ENCODE results near the gene MTUS2. TPM values are rescaled to one million over a fixed set of nuclear protein-coding genes. Genes with fewer than 3 reads are reported as not detected.

MTUS2 gene
- total and polyA plus RNA-seq, 2 donors (not counting 1 experiment from before 2014, with no cell fraction given) = 0.06 TPM; not detected in 1

- Histone ChIP-seq H3K79me2 (ENCODE audit: control insufficient read depth, insufficient read depth, low read length) (no peaks in the 10 kb centered on the region), H3K27ac (ENCODE audit: insufficient read depth, low read length) (no peak overlapping the region), H3K36me3 (ENCODE audit: control insufficient read depth, insufficient read depth, low read length) (no peaks in the 10 kb centered on the region), H3K4me3 (replicated peaks in 1 of 4; ENCODE audit: control extremely low read depth in 1 of 4, insufficient read depth in 1 of 4, low read depth in 3 of 4, low read length in 4 of 4) (no peak overlapping the region), H2AFZ (ENCODE audit: low read length) (no peak overlapping the region), H3K27me3 (ENCODE audit: control insufficient read depth, insufficient read depth, low read length) (no peaks in the 10 kb centered on the region), H3K4me2 (ENCODE audit: extremely low read depth, insufficient read depth, low read length) (no peak overlapping the region), H3K4me1 (ENCODE audit: control insufficient read depth, extremely low read depth, insufficient read depth, low read length) (no peaks in the 10 kb centered on the region), H3K9ac (ENCODE audit: insufficient read depth, low read length) (no peak overlapping the region), H4K20me1 (ENCODE audit: control insufficient read depth, extremely low read depth, insufficient read depth, low read length) (no peaks in the 10 kb centered on the region), H3K9me3 (ENCODE audit: control insufficient read depth, insufficient read depth, low read depth, low read length) (no peaks in the 10 kb centered on the region)
- no peak for TF ChIP-seq EZH2 (IDR thresholded peaks at IDR 0.05; ENCODE audit: low read length, missing control alignments)
- no peak for TF ChIP-seq CTCF (conservative IDR thresholded peaks at IDR 0.05 in 1 of 2, IDR thresholded peaks at IDR 0.05 in 1 of 2; ENCODE audit: low read depth in 1 of 2, low read length in 2 of 2)
- DNase-seq (ENCODE audit: low read depth in 2 of 2) = no peak
Measured at GRCh38 chr13:28981530-28981929, 161.4 kb downstream of the MTUS2 start.

GRCh38 chr13:28983641-28984040, 163.5 kb downstream of the MTUS2 start:
- no peaks in the 10 kb centered on the region for H3K27me3 ChIP-seq (ENCODE audit: control insufficient read depth, insufficient read depth, low read length)
- no peak overlapping the region for H3K9ac ChIP-seq (ENCODE audit: insufficient read depth, low read length)
- TF ChIP-seq CTCF (conservative IDR thresholded peaks at IDR 0.05 in 1 of 2, IDR thresholded peaks at IDR 0.05 in 1 of 2; ENCODE audit: low read depth in 1 of 2, low read length in 2 of 2) (no peak), EZH2 (IDR thresholded peaks at IDR 0.05; ENCODE audit: low read length, missing control alignments) (no peak)
- no peaks in the 10 kb centered on the region for H3K79me2 ChIP-seq (ENCODE audit: control insufficient read depth, insufficient read depth, low read length)
- no peaks in the 10 kb centered on the region for H3K9me3 ChIP-seq (ENCODE audit: control insufficient read depth, insufficient read depth, low read depth, low read length)
- no peak overlapping the region for H3K4me3 ChIP-seq (replicated peaks in 1 of 4; ENCODE audit: control extremely low read depth in 1 of 4, insufficient read depth in 1 of 4, low read depth in 3 of 4, low read length in 4 of 4)
- H3K4me2 ChIP-seq (ENCODE audit: extremely low read depth, insufficient read depth, low read length) = no peak overlapping the region
- H2AFZ ChIP-seq (ENCODE audit: low read length) = no peak overlapping the region
- H3K27ac ChIP-seq (ENCODE audit: insufficient read depth, low read length) = no peak overlapping the region
- no peaks in the 10 kb centered on the region for H3K4me1 ChIP-seq (ENCODE audit: control insufficient read depth, extremely low read depth, insufficient read depth, low read length)
- no peak for DNase-seq (ENCODE audit: low read depth in 2 of 2)
- H4K20me1 ChIP-seq (ENCODE audit: control insufficient read depth, extremely low read depth, insufficient read depth, low read length) = no peaks in the 10 kb centered on the region
- H3K36me3 ChIP-seq (ENCODE audit: control insufficient read depth, insufficient read depth, low read length) = no peaks in the 10 kb centered on the region

- Histone ChIP-seq H3K27ac (ENCODE audit: insufficient read depth, low read length) (no peak overlapping the region), H3K79me2 (ENCODE audit: control insufficient read depth, insufficient read depth, low read length) (no peaks in the 10 kb centered on the region), H3K4me1 (ENCODE audit: control insufficient read depth, extremely low read depth, insufficient read depth, low read length) (no peaks in the 10 kb centered on the region), H3K9me3 (ENCODE audit: control insufficient read depth, insufficient read depth, low read depth, low read length) (no peaks in the 10 kb centered on the region), H3K36me3 (ENCODE audit: control insufficient read depth, insufficient read depth, low read length) (no peaks in the 10 kb centered on the region), H4K20me1 (ENCODE audit: control insufficient read depth, extremely low read depth, insufficient read depth, low read length) (no peaks in the 10 kb centered on the region), H3K4me3 (replicated peaks in 1 of 4; ENCODE audit: control extremely low read depth in 1 of 4, insufficient read depth in 1 of 4, low read depth in 3 of 4, low read length in 4 of 4) (no peak overlapping the region), H2AFZ (ENCODE audit: low read length) (no peak overlapping the region), H3K27me3 (ENCODE audit: control insufficient read depth, insufficient read depth, low read length) (no peaks in the 10 kb centered on the region), H3K4me2 (ENCODE audit: extremely low read depth, insufficient read depth, low read length) (no peak overlapping the region), H3K9ac (ENCODE audit: insufficient read depth, low read length) (no peak overlapping the region)
- TF ChIP-seq EZH2 (IDR thresholded peaks at IDR 0.05; ENCODE audit: low read length, missing control alignments) = no peak
- no peak for TF ChIP-seq CTCF (conservative IDR thresholded peaks at IDR 0.05 in 1 of 2, IDR thresholded peaks at IDR 0.05 in 1 of 2; ENCODE audit: low read depth in 1 of 2, low read length in 2 of 2)
- DNase-seq (ENCODE audit: low read depth in 2 of 2) = no peak
Measured at GRCh38 chr13:28984326-28984725, 164.2 kb downstream of the MTUS2 start.
